ENCODE measurements around the gene WLS. TPM values are rescaled to one million over a fixed set of nuclear protein-coding genes. Genes with fewer than 3 reads are reported as not detected.

Gene WLS
- polyA plus RNA-seq, 1 donor from 2014 or later: 8.8 TPM

- H3K27ac ChIP-seq (ENCODE audit: low read length): no peak overlapping the region
- no peak overlapping the region for H3K4me3 ChIP-seq (ENCODE audit: low read length)
- H3K79me2 ChIP-seq (replicated peaks; ENCODE audit: insufficient read depth, low read length): no peaks in the 10 kb centered on the region
- H3K4me2 ChIP-seq (ENCODE audit: low read length): no peak overlapping the region
- no peaks in the 10 kb centered on the region for H3K9me2 ChIP-seq (ENCODE audit: insufficient read depth, low read length)
- no peaks in the 10 kb centered on the region for H4K20me1 ChIP-seq (ENCODE audit: insufficient read depth)
- H2AFZ ChIP-seq (ENCODE audit: low read depth, low read length): no peak overlapping the region
- no peak overlapping the region for H3K9ac ChIP-seq (ENCODE audit: low read length)
- no peaks in the 10 kb centered on the region for H3K9me3 ChIP-seq (ENCODE audit: low read length)
- H3K36me3 ChIP-seq (ENCODE audit: insufficient read depth, low read length): no peaks in the 10 kb centered on the region
- H3F3A ChIP-seq (ENCODE audit: insufficient read depth, low read length, poor library complexity, severe bottlenecking): no peaks in the 10 kb centered on the region
- TF ChIP-seq POLR2AphosphoS5 (IDR thresholded peaks at IDR 0.05): no peak
- TF ChIP-seq SMC3 (conservative IDR thresholded peaks at IDR 0.05; ENCODE audit: poor library complexity): no peak
- TF ChIP-seq EZH2 (IDR thresholded peaks at IDR 0.05; ENCODE audit: borderline replicate concordance, insufficient read depth, low read length, poor library complexity, severe bottlenecking): no peak
- no peak for TF ChIP-seq EP300 (conservative IDR thresholded peaks at IDR 0.05; ENCODE audit: poor library complexity, severe bottlenecking)
- TF ChIP-seq CTCF (IDR thresholded peaks at IDR 0.05; ENCODE audit: poor library complexity, severe bottlenecking): no peak
- no peak for TF ChIP-seq TAF1 (IDR thresholded peaks at IDR 0.05; ENCODE audit: low read depth)
- no peak for TF ChIP-seq REST (IDR thresholded peaks at IDR 0.05; ENCODE audit: borderline replicate concordance)
- TF ChIP-seq RAD21 (conservative IDR thresholded peaks at IDR 0.05): no peak
- H3K27me3 ChIP-seq (ENCODE audit: insufficient read depth, low read depth, low read length): no peaks in the 10 kb centered on the region
Measured at GRCh38 chr1:68142036-68142435, 90.3 kb downstream of the WLS start.

GRCh38 chr1:68141071-68142021 is 91.0 kb downstream of the WLS start:
- Histone ChIP-seq H3K27me3 (ENCODE audit: insufficient read depth, low read depth, low read length) (no peaks in the 10 kb centered on the region), H3K4me3 (ENCODE audit: low read length) (no peak overlapping the region), H3K27ac (ENCODE audit: low read length) (peak overlapping the region; percentile 55), H4K20me1 (ENCODE audit: insufficient read depth) (no peaks in the 10 kb centered on the region), H3K79me2 (replicated peaks; ENCODE audit: insufficient read depth, low read length) (no peaks in the 10 kb centered on the region), H3K9me2 (ENCODE audit: insufficient read depth, low read length) (no peaks in the 10 kb centered on the region), H2AFZ (ENCODE audit: low read depth, low read length) (peak overlapping the region; percentile 4), H3K4me2 (ENCODE audit: low read length) (no peak overlapping the region), H3K9me3 (ENCODE audit: low read length) (no peaks in the 10 kb centered on the region), H3K36me3 (ENCODE audit: insufficient read depth, low read length) (no peaks in the 10 kb centered on the region), H3K9ac (ENCODE audit: low read length) (peak overlapping the region; percentile 10), H3F3A (ENCODE audit: insufficient read depth, low read length, poor library complexity, severe bottlenecking) (no peaks in the 10 kb centered on the region)
- TF ChIP-seq REST (IDR thresholded peaks at IDR 0.05; ENCODE audit: borderline replicate concordance): peak; percentile 60
- TF ChIP-seq EP300 (conservative IDR thresholded peaks at IDR 0.05; ENCODE audit: poor library complexity, severe bottlenecking): no peak

Data from neural cell (in vitro differentiated cells).